A549 (cell line): ENCODE data around the gene NDUFA8.

ENCODE experiments used
- CBX2 ChIP-seq: fragments of 200-600 bp; sonication (generic); IDR thresholded peaks from 2 replicates; pipeline ENCODE4 v1.6.1; 2016; ENCODE audit warnings: low read depth, mild to moderate bottlenecking, borderline replicate concordance
- EP300 ChIP-seq, 2 experiments: fragments of >200 bp; sonication (Bioruptor Twin); formaldehyde crosslinking; IDR thresholded peaks; 2 replicates in 1 of 2; 3 replicates in 1 of 2; pipeline ENCODE4 v1.6.1; 2016 to 2017
- GATA3 ChIP-seq: IDR thresholded peaks from 2 replicates; pipeline ENCODE4 v1.6.1; 2012; ENCODE audit warnings: borderline replicate concordance
- RAD21 ChIP-seq, 2 experiments: fragments of >200 bp in 1 of 2; sonication (Bioruptor Twin) in 1 of 2; formaldehyde crosslinking in 1 of 2; IDR thresholded peaks in 1 of 2; conservative IDR thresholded peaks in 1 of 2; 2 replicates in 1 of 2; 3 replicates in 1 of 2; pipeline ENCODE4 v1.6.1; 2012 to 2018; ENCODE audit warnings: inconsistent platforms in 1 of 2
- TF ChIP-seq, protein P1 (sequence below): fragments of >200 bp; sonication (Bioruptor Twin); formaldehyde crosslinking; IDR thresholded peaks from 3 replicates; pipeline ENCODE4 v1.5.1; 2016
- TF ChIP-seq, protein P2 (sequence below): fragments of 200-600 bp; sonication (generic); IDR thresholded peaks from 2 replicates; pipeline ENCODE4 v1.6.1; 2016; ENCODE audit warnings: antibody characterized with exemption, mild to moderate bottlenecking, moderate library complexity

- no peak for TF ChIP-seq RAD21 (conservative IDR thresholded peaks at IDR 0.05 in 1 of 2, IDR thresholded peaks at IDR 0.05 in 1 of 2)
- no peak for TF ChIP-seq CBX2
- TF ChIP-seq, protein P1, sequence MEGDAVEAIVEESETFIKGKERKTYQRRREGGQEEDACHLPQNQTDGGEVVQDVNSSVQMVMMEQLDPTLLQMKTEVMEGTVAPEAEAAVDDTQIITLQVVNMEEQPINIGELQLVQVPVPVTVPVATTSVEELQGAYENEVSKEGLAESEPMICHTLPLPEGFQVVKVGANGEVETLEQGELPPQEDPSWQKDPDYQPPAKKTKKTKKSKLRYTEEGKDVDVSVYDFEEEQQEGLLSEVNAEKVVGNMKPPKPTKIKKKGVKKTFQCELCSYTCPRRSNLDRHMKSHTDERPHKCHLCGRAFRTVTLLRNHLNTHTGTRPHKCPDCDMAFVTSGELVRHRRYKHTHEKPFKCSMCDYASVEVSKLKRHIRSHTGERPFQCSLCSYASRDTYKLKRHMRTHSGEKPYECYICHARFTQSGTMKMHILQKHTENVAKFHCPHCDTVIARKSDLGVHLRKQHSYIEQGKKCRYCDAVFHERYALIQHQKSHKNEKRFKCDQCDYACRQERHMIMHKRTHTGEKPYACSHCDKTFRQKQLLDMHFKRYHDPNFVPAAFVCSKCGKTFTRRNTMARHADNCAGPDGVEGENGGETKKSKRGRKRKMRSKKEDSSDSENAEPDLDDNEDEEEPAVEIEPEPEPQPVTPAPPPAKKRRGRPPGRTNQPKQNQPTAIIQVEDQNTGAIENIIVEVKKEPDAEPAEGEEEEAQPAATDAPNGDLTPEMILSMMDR: no peak
- no peak for TF ChIP-seq GATA3
- no peak for TF ChIP-seq EP300 (IDR thresholded peaks at IDR 0.05)
- TF ChIP-seq, protein P2, sequence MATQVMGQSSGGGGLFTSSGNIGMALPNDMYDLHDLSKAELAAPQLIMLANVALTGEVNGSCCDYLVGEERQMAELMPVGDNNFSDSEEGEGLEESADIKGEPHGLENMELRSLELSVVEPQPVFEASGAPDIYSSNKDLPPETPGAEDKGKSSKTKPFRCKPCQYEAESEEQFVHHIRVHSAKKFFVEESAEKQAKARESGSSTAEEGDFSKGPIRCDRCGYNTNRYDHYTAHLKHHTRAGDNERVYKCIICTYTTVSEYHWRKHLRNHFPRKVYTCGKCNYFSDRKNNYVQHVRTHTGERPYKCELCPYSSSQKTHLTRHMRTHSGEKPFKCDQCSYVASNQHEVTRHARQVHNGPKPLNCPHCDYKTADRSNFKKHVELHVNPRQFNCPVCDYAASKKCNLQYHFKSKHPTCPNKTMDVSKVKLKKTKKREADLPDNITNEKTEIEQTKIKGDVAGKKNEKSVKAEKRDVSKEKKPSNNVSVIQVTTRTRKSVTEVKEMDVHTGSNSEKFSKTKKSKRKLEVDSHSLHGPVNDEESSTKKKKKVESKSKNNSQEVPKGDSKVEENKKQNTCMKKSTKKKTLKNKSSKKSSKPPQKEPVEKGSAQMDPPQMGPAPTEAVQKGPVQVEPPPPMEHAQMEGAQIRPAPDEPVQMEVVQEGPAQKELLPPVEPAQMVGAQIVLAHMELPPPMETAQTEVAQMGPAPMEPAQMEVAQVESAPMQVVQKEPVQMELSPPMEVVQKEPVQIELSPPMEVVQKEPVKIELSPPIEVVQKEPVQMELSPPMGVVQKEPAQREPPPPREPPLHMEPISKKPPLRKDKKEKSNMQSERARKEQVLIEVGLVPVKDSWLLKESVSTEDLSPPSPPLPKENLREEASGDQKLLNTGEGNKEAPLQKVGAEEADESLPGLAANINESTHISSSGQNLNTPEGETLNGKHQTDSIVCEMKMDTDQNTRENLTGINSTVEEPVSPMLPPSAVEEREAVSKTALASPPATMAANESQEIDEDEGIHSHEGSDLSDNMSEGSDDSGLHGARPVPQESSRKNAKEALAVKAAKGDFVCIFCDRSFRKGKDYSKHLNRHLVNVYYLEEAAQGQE: no peak
These were observed 35.1 kb downstream of the NDUFA8 start for GRCh38 chr9:122124528-122124927.
